Measurements from ENCODE around the gene THYN1. TPM values are rescaled to one million over a fixed set of nuclear protein-coding genes. Genes with fewer than 3 reads are reported as not detected.

THYN1 gene
- total RNA-seq, 1 donor from 2014 or later = 33.7 TPM

DNA sequence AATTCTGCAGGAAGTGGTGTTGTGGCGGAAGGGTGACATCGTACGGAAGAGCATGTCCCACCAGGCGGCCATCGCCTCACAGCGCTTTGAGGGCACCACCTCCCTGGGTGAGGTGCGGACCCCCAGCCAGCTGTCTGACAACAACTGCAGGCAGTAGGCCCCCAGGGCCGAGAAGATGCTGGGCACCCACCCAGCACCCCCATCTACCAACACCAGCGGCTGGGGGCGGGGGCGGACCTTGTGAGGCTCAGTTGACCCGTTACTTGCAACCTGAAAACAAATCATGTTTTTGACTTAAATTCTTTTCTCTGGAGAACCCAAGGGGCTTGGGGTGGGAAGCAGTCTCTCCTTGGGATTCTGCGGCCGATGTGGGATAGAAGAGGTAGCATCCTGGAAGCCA lies 7.7 kb downstream of the THYN1 start:
- TF ChIP-seq, protein P1, sequence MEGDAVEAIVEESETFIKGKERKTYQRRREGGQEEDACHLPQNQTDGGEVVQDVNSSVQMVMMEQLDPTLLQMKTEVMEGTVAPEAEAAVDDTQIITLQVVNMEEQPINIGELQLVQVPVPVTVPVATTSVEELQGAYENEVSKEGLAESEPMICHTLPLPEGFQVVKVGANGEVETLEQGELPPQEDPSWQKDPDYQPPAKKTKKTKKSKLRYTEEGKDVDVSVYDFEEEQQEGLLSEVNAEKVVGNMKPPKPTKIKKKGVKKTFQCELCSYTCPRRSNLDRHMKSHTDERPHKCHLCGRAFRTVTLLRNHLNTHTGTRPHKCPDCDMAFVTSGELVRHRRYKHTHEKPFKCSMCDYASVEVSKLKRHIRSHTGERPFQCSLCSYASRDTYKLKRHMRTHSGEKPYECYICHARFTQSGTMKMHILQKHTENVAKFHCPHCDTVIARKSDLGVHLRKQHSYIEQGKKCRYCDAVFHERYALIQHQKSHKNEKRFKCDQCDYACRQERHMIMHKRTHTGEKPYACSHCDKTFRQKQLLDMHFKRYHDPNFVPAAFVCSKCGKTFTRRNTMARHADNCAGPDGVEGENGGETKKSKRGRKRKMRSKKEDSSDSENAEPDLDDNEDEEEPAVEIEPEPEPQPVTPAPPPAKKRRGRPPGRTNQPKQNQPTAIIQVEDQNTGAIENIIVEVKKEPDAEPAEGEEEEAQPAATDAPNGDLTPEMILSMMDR (IDR thresholded peaks at IDR 0.05) = no peak
- peaks cover 98% of the 10 kb centered on the region for H3K36me3 ChIP-seq
- peaks cover 1% of the 10 kb centered on the region for H3K4me1 ChIP-seq
- no peaks in the 10 kb centered on the region for H3K9me3 ChIP-seq
- DNase-seq = no peak
- H3K27me3 ChIP-seq (ENCODE audit: low read depth) = no peaks in the 10 kb centered on the region
- no peak overlapping the region for H3K27ac ChIP-seq
- no peak overlapping the region for H3K4me3 ChIP-seq
- intact Hi-C loops (cut with DNase I) = no loop called here
- no peak for ATAC-seq

DNA sequence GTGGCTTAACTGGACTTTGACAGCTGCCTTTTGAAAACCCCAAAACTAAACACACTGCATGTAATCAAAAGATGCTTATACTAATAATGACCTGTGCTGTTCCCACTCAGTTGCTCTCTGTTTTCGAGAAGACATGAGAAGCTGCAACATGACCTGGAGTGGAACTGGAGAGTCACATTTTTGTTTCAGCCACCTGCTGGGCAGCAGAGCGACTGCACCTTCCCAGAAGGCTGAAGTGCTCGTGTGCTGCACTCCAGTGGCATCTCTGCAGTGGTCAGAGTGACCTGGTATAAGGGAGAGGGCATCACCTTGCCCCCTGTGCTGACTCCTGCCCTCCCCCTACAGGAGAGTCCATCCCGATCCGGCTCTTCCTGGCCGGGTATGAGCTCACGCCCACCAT lies 8.6 kb downstream of the THYN1 start:
- ATAC-seq = peak; percentile 9 to 23
- intact Hi-C loops (cut with DNase I) = no loop called here
- Histone ChIP-seq H3K27me3 (ENCODE audit: low read depth) (no peaks in the 10 kb centered on the region), H3K4me1 (no peaks in the 10 kb centered on the region), H3K27ac (no peak overlapping the region), H3K9me3 (no peaks in the 10 kb centered on the region), H3K36me3 (peaks cover 98% of the 10 kb centered on the region), H3K4me3 (no peak overlapping the region)
- DNase-seq = no peak
- TF ChIP-seq, protein P1 (IDR thresholded peaks at IDR 0.05) = peak; percentile 35

DNA sequence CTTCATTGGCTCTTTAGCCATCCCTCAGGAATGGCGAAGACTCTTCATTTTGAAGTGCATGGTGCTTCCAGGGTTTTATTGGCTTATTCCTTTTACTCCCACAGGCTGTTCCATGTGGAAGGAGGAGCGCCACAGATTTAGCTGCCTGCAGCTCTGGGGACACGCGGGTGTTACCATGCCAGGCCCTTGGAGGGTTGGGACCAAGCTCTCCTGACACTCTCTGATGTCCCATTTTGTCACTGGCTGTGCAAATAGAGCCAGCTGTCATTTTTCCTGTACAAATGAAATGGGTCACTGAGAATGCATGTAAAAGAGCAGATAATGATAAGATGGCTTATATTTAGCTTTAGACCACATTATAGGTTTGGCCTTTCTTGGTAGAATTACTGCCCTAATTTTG lies 9.2 kb downstream of the THYN1 start:
- H3K4me3 ChIP-seq = no peak overlapping the region
- ATAC-seq = no peak
- H3K36me3 ChIP-seq = peaks cover 98% of the 10 kb centered on the region
- H3K9me3 ChIP-seq = no peaks in the 10 kb centered on the region
- no peak overlapping the region for H3K27ac ChIP-seq
- intact Hi-C loops (cut with DNase I) = no loop called here
- no peaks in the 10 kb centered on the region for H3K4me1 ChIP-seq
- DNase-seq = no peak
- no peaks in the 10 kb centered on the region for H3K27me3 ChIP-seq (ENCODE audit: low read depth)
- TF ChIP-seq, protein P1 (IDR thresholded peaks at IDR 0.05) = no peak

DNA sequence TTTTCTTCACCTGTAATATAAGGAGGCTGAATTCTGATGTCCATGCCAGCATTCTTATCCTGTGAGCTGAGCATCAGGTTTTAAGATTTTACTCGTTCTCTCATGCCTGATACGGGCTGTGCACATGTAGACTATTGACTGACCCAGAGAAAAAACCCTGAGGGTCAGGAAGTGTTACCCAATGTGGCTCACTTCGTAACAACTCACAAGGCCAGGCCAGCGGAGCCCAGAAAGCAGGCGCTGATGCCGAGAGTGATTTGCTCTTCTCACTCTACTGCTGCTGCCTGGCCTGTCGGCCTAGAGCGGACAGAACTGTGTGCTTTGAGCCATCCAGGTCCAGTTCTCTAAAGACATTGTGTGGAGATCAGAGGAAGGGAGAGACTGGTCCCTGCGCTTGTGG lies 10.8 kb downstream of the THYN1 start:
- DNase-seq (no peak), ATAC-seq (no peak)
- intact Hi-C loops (cut with DNase I) = no loop called here
- H3K4me1 ChIP-seq = no peaks in the 10 kb centered on the region
- no peak overlapping the region for H3K27ac ChIP-seq
- no peaks in the 10 kb centered on the region for H3K9me3 ChIP-seq
- H3K36me3 ChIP-seq = peaks cover 97% of the 10 kb centered on the region
- H3K27me3 ChIP-seq (ENCODE audit: low read depth) = no peaks in the 10 kb centered on the region
- no peak overlapping the region for H3K4me3 ChIP-seq
- TF ChIP-seq, protein P1 (IDR thresholded peaks at IDR 0.05) = no peak

DNA sequence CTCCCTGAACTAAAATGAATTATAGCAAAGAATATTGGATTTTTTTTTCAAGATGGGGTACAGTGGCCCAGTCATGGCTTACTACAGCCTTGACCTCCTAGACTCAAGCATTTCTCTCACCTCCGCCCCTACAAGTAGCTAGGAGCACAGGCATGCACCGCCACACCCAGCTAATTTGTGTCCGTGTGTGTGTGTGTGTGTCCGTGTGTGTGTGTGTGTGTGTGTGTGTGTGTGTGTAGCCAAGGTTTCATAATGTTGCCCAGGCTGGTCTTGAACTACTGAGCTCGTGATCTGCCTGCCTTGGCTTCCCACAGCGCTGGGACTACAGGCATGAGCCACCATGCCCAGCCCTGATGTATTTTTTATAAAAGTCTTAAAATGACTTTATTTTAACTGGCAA lies 12.6 kb downstream of the THYN1 start:
- peaks cover 96% of the 10 kb centered on the region for H3K36me3 ChIP-seq
- no peak overlapping the region for H3K27ac ChIP-seq
- no peak overlapping the region for H3K4me3 ChIP-seq
- H3K9me3 ChIP-seq = no peaks in the 10 kb centered on the region
- H3K27me3 ChIP-seq (ENCODE audit: low read depth) = no peaks in the 10 kb centered on the region
- ATAC-seq (no peak), DNase-seq (no peak)
- H3K4me1 ChIP-seq = no peaks in the 10 kb centered on the region
- intact Hi-C loops (cut with DNase I) = no loop called here
- TF ChIP-seq, protein P1 (IDR thresholded peaks at IDR 0.05) = no peak

DNA sequence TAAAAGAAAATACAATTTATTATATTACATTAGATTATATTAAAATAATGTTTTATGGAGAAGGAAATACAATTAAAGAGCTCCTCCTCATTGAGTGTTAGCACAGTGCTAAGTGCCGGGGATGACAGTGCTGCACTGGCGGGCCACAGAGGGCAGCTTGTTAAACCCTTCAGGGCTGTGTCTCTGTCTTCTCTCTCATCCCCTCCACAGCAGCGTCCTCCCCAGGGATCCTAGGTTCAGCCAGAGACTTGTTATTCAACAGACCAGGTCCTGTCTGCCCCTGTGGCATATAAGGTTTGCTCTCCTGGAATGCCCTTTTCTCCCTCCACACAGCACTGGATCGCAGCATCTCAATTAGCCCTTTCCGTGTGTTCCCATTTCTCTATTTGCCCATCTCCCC lies 14.2 kb downstream of the THYN1 start:
- intact Hi-C loops (cut with DNase I) = no loop called here
- Histone ChIP-seq H3K36me3 (peaks cover 94% of the 10 kb centered on the region), H3K4me3 (no peak overlapping the region), H3K4me1 (no peaks in the 10 kb centered on the region), H3K27me3 (ENCODE audit: low read depth) (no peaks in the 10 kb centered on the region), H3K9me3 (no peaks in the 10 kb centered on the region), H3K27ac (no peak overlapping the region)
- TF ChIP-seq, protein P1 (IDR thresholded peaks at IDR 0.05) = no peak
- ATAC-seq (no peak), DNase-seq (no peak)

Data from lower lobe of right lung (tissue), 2 donors.